B cell (primary cell): Measurements from ENCODE around the gene COQ2. TPM values are rescaled to one million over a fixed set of nuclear protein-coding genes. Genes with fewer than 3 reads are reported as not detected.
A peak's percentile ranks its signal among the peaks of the same experiment; 100 is the strongest.
"Not testable (repeated sequence)": the region's sequence is repeated elsewhere in the genome, so short reads cannot be mapped to it uniquely, and the experiment has no call there.

Experiments used
- ATAC-seq: fragments of 200-7000 bp; cut with Tn5 transposase; one replicate; pipeline ENCODE4 v1.10.0; 2021; ENCODE audit warnings: low read depth, mild to moderate bottlenecking, moderate number of reproducible peaks, moderate library complexity
- CTCF ChIA-PET: fragments of 350-600 bp; sonication (Branson Sonifier 250); formaldehyde crosslinking; loops from one replicate; lab custom pipeline; 2021; ENCODE audit warnings: antibody characterized with exemption, inconsistent platforms; lab: Charles Lee
- POLR2A ChIA-PET: fragments of 350-600 bp; sonication (Branson Sonifier 250); formaldehyde crosslinking; loops from one replicate; lab custom pipeline; 2021; ENCODE audit warnings: antibody characterized with exemption; lab: Charles Lee
- DNase-seq: peaks from one replicate; pipeline ENCODE4 v3.0.0; 2013
- H2AFZ ChIP-seq: 2 replicates; pipeline ENCODE4 v1.6.1; 2012; ENCODE audit warnings: mild to moderate bottlenecking, low read depth, low read length; ENCODE audit not compliant: insufficient read depth, poor library complexity, severe bottlenecking
- H3K27ac ChIP-seq, 2 donors: 1 replicate in 1 of 2; 2 replicates in 1 of 2; pipeline ENCODE4 v1.5.1; 2012 to 2013; ENCODE audit warnings: low read length in 2 of 2, mild to moderate bottlenecking in 2 of 2, moderate library complexity in 1 of 2
- H3K27me3 ChIP-seq, 4 experiments: fragments of 200-600 bp in 1 of 4; sonication (generic) in 1 of 4; replicated peaks in 1 of 4; 1 replicate in 2 of 4; 2 replicates in 2 of 4; pipeline versions ENCODE4 v1.6.1 to v1.7.0; 2013 to 2016; ENCODE audit warnings: low read length in 3 of 4, mild to moderate bottlenecking in 2 of 4, mixed read lengths in 1 of 4, moderate library complexity in 1 of 4; ENCODE audit not compliant: insufficient read depth in 4 of 4, control insufficient read depth in 3 of 4; ENCODE audit errors: control extremely low read depth in 1 of 4
- H3K36me3 ChIP-seq, 2 experiments: replicated peaks in 1 of 2; 1 replicate in 1 of 2; 2 replicates in 1 of 2; pipeline versions ENCODE4 v1.6.1 to v1.7.1; 2013; ENCODE audit warnings: low read length in 1 of 2; ENCODE audit not compliant: insufficient read depth in 2 of 2, control insufficient read depth in 1 of 2; ENCODE audit errors: control extremely low read depth in 1 of 2, extremely low read depth in 1 of 2
- H3K4me1 ChIP-seq, 2 donors: fragments of 200-600 bp in 1 of 2; sonication (generic) in 1 of 2; 1 replicate in 1 of 2; 2 replicates in 1 of 2; pipeline versions ENCODE4 v1.5.1 to v1.6.1; 2013 to 2017; ENCODE audit warnings: low read length in 2 of 2; ENCODE audit not compliant: control insufficient read depth in 2 of 2, insufficient read depth in 2 of 2
- H3K4me2 ChIP-seq: replicated peaks from 2 replicates; pipeline ENCODE3; 2012; ENCODE audit warnings: mild to moderate bottlenecking, low read depth, low read length; ENCODE audit not compliant: poor library complexity, severe bottlenecking
- H3K4me3 ChIP-seq, 5 experiments: fragments of 200-600 bp in 1 of 5; sonication (generic) in 1 of 5; 1 replicate in 3 of 5; 2 replicates in 2 of 5; pipeline versions ENCODE4 v1.5.1 to v1.7.0; 2011 to 2016; ENCODE audit warnings: low read length in 4 of 5, mild to moderate bottlenecking in 4 of 5, low read depth in 2 of 5, control low read depth in 1 of 5, moderate library complexity in 1 of 5; ENCODE audit not compliant: insufficient read depth in 1 of 5; ENCODE audit errors: control extremely low read depth in 1 of 5, extremely low read depth in 1 of 5
- H3K79me2 ChIP-seq: fragments of 200-600 bp; sonication (generic); one replicate; pipeline ENCODE4 v1.6.0; 2016; ENCODE audit warnings: low read length; ENCODE audit not compliant: control insufficient read depth, insufficient read depth
- H3K9ac ChIP-seq: fragments of 200-600 bp; sonication (generic); 2 replicates; pipeline ENCODE4 v1.6.1; 2017; ENCODE audit warnings: mild to moderate bottlenecking, low read length, moderate library complexity
- H3K9me3 ChIP-seq, 3 donors: one replicate each; pipeline versions ENCODE4 v1.6.1 to v1.7.1; 2013; ENCODE audit warnings: low read length in 2 of 3; ENCODE audit not compliant: control insufficient read depth in 2 of 3, insufficient read depth in 1 of 3; ENCODE audit errors: control extremely low read depth in 1 of 3
- H4K20me1 ChIP-seq: 2 replicates; pipeline ENCODE4 v1.6.0; 2012; ENCODE audit warnings: mild to moderate bottlenecking, low read length; ENCODE audit not compliant: insufficient read depth, control insufficient read depth, poor library complexity, severe bottlenecking
- H3K27ac Mint-ChIP-seq: one replicate; pipeline ENCODE4 v1.8.0; 2021; ENCODE audit warnings: mixed read lengths
- H3K27me3 Mint-ChIP-seq: one replicate; pipeline ENCODE4 v1.8.0; 2021; ENCODE audit warnings: mixed read lengths
- H3K4me1 Mint-ChIP-seq: one replicate; pipeline ENCODE4 v1.8.0; 2021; ENCODE audit warnings: mixed read lengths
- H3K4me3 Mint-ChIP-seq: one replicate; pipeline ENCODE4 v1.8.0; 2021; ENCODE audit warnings: mixed read lengths
- H3K9me3 Mint-ChIP-seq: one replicate; pipeline ENCODE4 v1.8.0; 2022; ENCODE audit warnings: mixed read lengths; ENCODE audit not compliant: insufficient read depth
- EZH2 ChIP-seq: IDR thresholded peaks from 2 replicates; pipeline ENCODE4 v1.6.1; 2012; ENCODE audit warnings: borderline replicate concordance, low read depth, mild to moderate bottlenecking, moderate library complexity, low read length; ENCODE audit not compliant: insufficient read depth, poor library complexity, severe bottlenecking
- WGBS: methylation state at CpG from one replicate; pipeline ENCODE4 v1.1.5; 2013; ENCODE audit warnings: missing lambda C conversion rate; ENCODE audit not compliant: insufficient coverage; 5-methylcytosine and 5-hydroxymethylcytosine counted together
- intact Hi-C: fragments of 100-400 bp; cut with micrococcal nuclease; formaldehyde crosslinking; loops from one replicate; pipeline ENCODE4 v1.10.0; 2022
- polyA plus RNA-seq: library from polyadenylated mRNA; depleted of rRNA; stranded (reverse); fragments of >200 nt; gene quantifications from 2 replicates; pipeline ENCODE4 v1.2.3, GENCODE V29; 2012
- total RNA-seq, 2 donors: library from RNA; stranded (reverse); fragments of 120-200 nt in 1 of 2; gene quantifications; 1 replicate in 1 of 2; 2 replicates in 1 of 2; pipeline versions ENCODE4 v1.2.3 to v1.2.4, GENCODE V29; 2013 to 2022
- TF ChIP-seq, protein P1 (sequence below): fragments of 200-600 bp; IDR thresholded peaks from one replicate; pipeline ENCODE4 v1.8.0; 2022; ENCODE audit warnings: antibody characterized with exemption, mild to moderate bottlenecking

The COQ2 gene
- total and polyA plus RNA-seq, 2 donors (not counting 1 experiment from before 2014, with no cell fraction given) = 8.1 to 27.9 TPM

DNA sequence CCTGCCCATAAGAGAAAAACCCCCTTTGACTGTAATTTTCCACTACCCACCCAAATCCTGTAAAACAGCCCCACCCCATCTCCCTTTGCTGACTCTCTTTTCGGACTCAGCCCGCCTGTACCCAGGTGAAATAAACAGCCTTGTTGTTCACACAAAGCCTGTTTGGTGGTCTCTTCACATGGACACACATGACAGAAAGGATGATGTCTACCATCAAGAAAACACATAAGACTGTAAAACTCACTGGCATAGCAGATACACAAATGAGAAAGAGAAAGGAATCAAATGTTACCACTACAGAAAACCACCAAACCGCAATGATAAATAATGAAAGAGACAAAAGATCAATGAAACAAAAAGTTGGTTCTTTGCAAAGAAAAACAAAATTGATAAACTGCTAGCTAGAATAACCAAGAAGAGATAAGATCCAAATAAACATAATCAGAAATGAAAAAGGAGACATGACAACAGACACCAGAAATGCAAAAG is 48.9 kb downstream of the COQ2 start:
- peak overlapping the region; percentile 47 for H3K4me3 Mint-ChIP-seq
- WGBS = 83% methylated on average over 2 of the region's 3 CpGs
- POLR2A ChIA-PET, H3K36me3 ChIP-seq, H3K27me3 ChIP-seq, H3K9me3 ChIP-seq, H3K4me2 ChIP-seq, H3K9ac ChIP-seq, H3K4me3 ChIP-seq, H2AFZ ChIP-seq, H3K27me3 Mint-ChIP-seq, DNase-seq, intact Hi-C loops, H4K20me1 ChIP-seq, ATAC-seq, H3K9me3 Mint-ChIP-seq, H3K27ac ChIP-seq, H3K79me2 ChIP-seq: not testable (repeated sequence)
- H3K27ac Mint-ChIP-seq = peak overlapping the region; percentile 77
- CTCF ChIA-PET = interaction anchor here (1.2 to 4.3 kb wide), 3 partner anchors 16 to 122 kb away, joined by 3 to 20 read pairs (median 4); no protein-coding TSS in a partner anchor
- H3K4me1 Mint-ChIP-seq = peaks cover 63% of the 10 kb centered on the region
- peaks cover 35 to 49% of the 10 kb centered on the region in 2 donors for H3K4me1 ChIP-seq

DNA sequence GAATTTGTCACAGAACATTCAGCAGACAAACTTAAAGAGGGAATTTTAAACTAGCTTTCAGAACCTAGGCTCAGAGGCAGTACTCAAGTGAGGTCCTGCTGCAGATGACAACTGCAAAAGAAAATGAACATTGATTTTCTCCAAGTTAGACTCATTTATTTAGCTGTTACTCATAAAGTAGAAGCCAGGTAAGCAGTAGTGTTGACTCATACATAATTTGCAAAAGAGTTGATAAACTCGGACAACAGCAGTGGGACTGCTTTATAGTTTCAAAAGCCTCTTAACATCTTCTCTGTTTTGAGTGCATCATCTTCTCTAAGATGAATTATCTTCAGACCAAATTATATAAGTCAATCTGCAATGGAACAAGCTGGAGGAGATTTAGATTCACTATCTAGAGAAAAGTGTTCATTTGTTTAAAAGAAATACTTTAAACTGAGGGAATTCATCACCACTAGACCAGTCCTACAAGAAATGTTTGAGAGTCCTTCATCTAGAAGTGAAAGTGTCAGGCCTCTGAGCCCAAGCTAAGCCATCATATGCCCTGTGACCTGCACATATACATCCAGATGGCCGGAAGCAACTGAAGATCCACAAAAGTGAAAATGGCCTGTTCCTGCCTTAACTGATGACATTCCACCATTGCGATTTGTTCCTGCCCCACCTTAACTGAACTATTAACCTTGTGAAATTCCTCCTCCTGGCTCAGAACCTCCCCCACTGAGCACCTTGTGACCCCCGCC is 49.5 kb downstream of the COQ2 start:
- Histone ChIP-seq H3K4me2 (no peak overlapping the region), H3K79me2 (no peaks in the 10 kb centered on the region), H3K27me3 (no peaks in the 10 kb centered on the region), H3K36me3 (peaks cover 0 to 1% of the 10 kb centered on the region in 2 experiments), H3K4me3 (no peak overlapping the region), H3K27ac (no peak overlapping the region), H3K9ac (no peak overlapping the region), H2AFZ (no peak overlapping the region), H4K20me1 (no peaks in the 10 kb centered on the region), H3K4me1 (peaks cover 32 to 45% of the 10 kb centered on the region in 2 donors), H3K9me3 (no peaks in the 10 kb centered on the region)
- WGBS = 72% methylated on average over 3 of the region's 4 CpGs
- ATAC-seq = no peak
- intact Hi-C loops = loop anchor here (5.0 kb wide), 1 partner anchor 58 kb away; no protein-coding TSS in a partner anchor
- Mint-ChIP-seq H3K27ac (peak overlapping the region; percentile 77), H3K9me3 (no peaks in the 10 kb centered on the region), H3K4me1 (peaks cover 61% of the 10 kb centered on the region), H3K4me3 (peak overlapping the region; percentile 47), H3K27me3 (no peaks in the 10 kb centered on the region)
- no peak for TF ChIP-seq EZH2
- TF ChIP-seq, protein P1, sequence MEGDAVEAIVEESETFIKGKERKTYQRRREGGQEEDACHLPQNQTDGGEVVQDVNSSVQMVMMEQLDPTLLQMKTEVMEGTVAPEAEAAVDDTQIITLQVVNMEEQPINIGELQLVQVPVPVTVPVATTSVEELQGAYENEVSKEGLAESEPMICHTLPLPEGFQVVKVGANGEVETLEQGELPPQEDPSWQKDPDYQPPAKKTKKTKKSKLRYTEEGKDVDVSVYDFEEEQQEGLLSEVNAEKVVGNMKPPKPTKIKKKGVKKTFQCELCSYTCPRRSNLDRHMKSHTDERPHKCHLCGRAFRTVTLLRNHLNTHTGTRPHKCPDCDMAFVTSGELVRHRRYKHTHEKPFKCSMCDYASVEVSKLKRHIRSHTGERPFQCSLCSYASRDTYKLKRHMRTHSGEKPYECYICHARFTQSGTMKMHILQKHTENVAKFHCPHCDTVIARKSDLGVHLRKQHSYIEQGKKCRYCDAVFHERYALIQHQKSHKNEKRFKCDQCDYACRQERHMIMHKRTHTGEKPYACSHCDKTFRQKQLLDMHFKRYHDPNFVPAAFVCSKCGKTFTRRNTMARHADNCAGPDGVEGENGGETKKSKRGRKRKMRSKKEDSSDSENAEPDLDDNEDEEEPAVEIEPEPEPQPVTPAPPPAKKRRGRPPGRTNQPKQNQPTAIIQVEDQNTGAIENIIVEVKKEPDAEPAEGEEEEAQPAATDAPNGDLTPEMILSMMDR = no peak
- no peak for DNase-seq
- CTCF ChIA-PET = interaction anchor here (1.6 to 4.3 kb wide), 2 partner anchors 17 to 122 kb away, joined by 4 to 20 read pairs; no protein-coding TSS in a partner anchor
- POLR2A ChIA-PET = no interaction called here

DNA sequence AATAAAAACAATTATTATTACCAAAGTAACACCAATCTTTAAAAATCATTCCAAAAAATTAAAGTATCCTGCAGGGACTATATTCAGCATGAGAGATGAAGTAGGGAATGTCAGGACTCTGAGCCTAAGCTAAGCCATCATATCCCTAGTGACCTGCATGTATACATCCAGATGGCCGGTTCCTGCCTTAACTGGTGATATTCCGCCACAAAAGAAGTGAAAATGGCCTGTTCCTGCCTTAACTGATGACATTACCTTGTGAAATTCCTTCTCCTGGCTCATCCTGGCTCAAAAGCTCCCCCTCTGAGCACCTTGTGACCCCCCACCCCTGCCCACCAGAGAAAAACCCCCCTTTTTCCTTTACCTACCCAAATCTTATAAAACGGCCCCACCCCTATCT is 50.2 kb downstream of the COQ2 start:
- H3K36me3 ChIP-seq, H4K20me1 ChIP-seq, H3K9me3 ChIP-seq, H2AFZ ChIP-seq, H3K27ac Mint-ChIP-seq, H3K4me3 ChIP-seq, DNase-seq, ATAC-seq, H3K4me2 ChIP-seq, H3K4me3 Mint-ChIP-seq, H3K27me3 ChIP-seq, H3K27ac ChIP-seq, CTCF ChIA-PET, POLR2A ChIA-PET, H3K79me2 ChIP-seq, H3K9me3 Mint-ChIP-seq, H3K9ac ChIP-seq, H3K27me3 Mint-ChIP-seq: not testable (repeated sequence)
- H3K4me1 Mint-ChIP-seq = peaks cover 59% of the 10 kb centered on the region
- intact Hi-C loops = loop anchor here (5.0 kb wide), 1 partner anchor 57 kb away; no protein-coding TSS in a partner anchor
- H3K4me1 ChIP-seq = peaks cover 29 to 39% of the 10 kb centered on the region in 2 donors
- 88% methylated on average over 2 of the region's 3 CpGs for WGBS
